Pancreas (tissue), 10 donors: ENCODE results near the gene DUSP28. TPM values are rescaled to one million over a fixed set of nuclear protein-coding genes. Genes with fewer than 3 reads are reported as not detected.

ENCODE experiments used
- ATAC-seq, 4 donors: fragments of 200-7000 bp; cut with Tn5 transposase; one replicate each; pipeline versions ENCODE4 v1.8.0 to v1.9.1; 2020; ENCODE audit warnings: mild to moderate bottlenecking in 4 of 4, moderate library complexity in 4 of 4
- DNase-seq, 6 donors: peaks; one replicate each; pipeline ENCODE4 v3.0.0-alpha.2; 2020
- FAIRE-seq: peaks from 2 replicates; lab custom pipeline; 2012; peaks lifted over from hg19 to GRCh38; lab: Jason Lieb, UNC
- H3K27ac ChIP-seq, 4 donors: fragments of 200-600 bp; sonication (generic); 1 replicate in 3 of 4; 2 replicates in 1 of 4; pipeline versions ENCODE4 v1.5.0 to v1.8.0; 2020
- H3K27me3 ChIP-seq, 4 donors: fragments of 200-600 bp; one replicate each; pipeline ENCODE4 v1.8.0; 2021
- H3K36me3 ChIP-seq, 3 donors: fragments of 200-600 bp; sonication (generic) in 1 of 3; one replicate each; pipeline versions ENCODE4 v1.5.0 to v1.8.0; 2020 to 2021
- H3K4me1 ChIP-seq, 3 donors: fragments of 200-600 bp; one replicate each; pipeline ENCODE4 v1.8.0; 2021
- H3K4me3 ChIP-seq, 4 donors: fragments of 200-600 bp; sonication (generic) in 2 of 4; one replicate each; pipeline versions ENCODE4 v1.5.0 to v1.8.0; 2020 to 2021
- H3K9me3 ChIP-seq, 4 donors: fragments of 200-600 bp; one replicate each; pipeline ENCODE4 v1.8.0; 2021
- CTCF ChIP-seq, 4 donors: fragments of 200-600 bp; sonication (generic) in 3 of 4; IDR thresholded peaks; one replicate each; pipeline versions ENCODE4 v1.5.0 to v1.8.0; 2021; ENCODE audit warnings: antibody characterized with exemption in 4 of 4
- WGBS, 2 donors: extraction: QIAGEN DNeasy Blood & Tissue Kit; methylation state at CpG; one replicate each; pipeline ENCODE4 v1.1.7; 2013; 5-methylcytosine and 5-hydroxymethylcytosine counted together
- intact Hi-C, 3 donors: fragments of 100-400 bp; cut with DNase I; formaldehyde crosslinking; loops; one replicate each; pipeline versions ENCODE4 v1.11.1 to v1.14.2; 2022
- polyA plus RNA-seq, 2 donors: library from polyadenylated mRNA; stranded (reverse); fragments of 200-250 nt; gene quantifications; one replicate each; pipeline ENCODE4 v1.2.3, GENCODE V29; 2013
- total RNA-seq, 6 donors: library from RNA; stranded (reverse); fragmentation: NEBNext Ultra II Directional in 4 of 6; extraction: Animal tissue kit (Norgen Biotek cat#: 25700) in 4 of 6; gene quantifications; one replicate each; pipeline versions ENCODE4 v1.2.1 to v1.2.4, GENCODE V29; 2021 to 2023
- donor health status: healthy with polysubstance abuse.
- donor health status: DM: no; HTN: no; CAD: no; lungs with moderate emphysema.
- donor health status: DM: no; HTN: no; CAD: no.
- donor health status: control.
- donor health status: control.
- donor health status: Bipolar disorder and iron deficiency.
- donor health status: DM: yes; HTN: yes; CAD: no.
- donor health status: DM: no; HTN: no; CAD: no.
- donor health status: DM: no; HTN: no; CAD: no.
- donor health status: DM: yes; HTN: yes; CAD: no.

DUSP28 gene
- total and polyA plus RNA-seq, 8 donors: 1.6 to 5.0 (median 2.7) TPM

- Histone ChIP-seq H3K27ac (no peak overlapping the region), H3K27me3 (no peaks in the 10 kb centered on the region), H3K4me1 (no peaks in the 10 kb centered on the region), H3K4me3 (no peak overlapping the region), H3K9me3 (no peaks in the 10 kb centered on the region), H3K36me3 (no peaks in the 10 kb centered on the region)
- FAIRE-seq (no peak), DNase-seq (peak in 1 of 6 donors; percentile 46), ATAC-seq (no peak)
- TF ChIP-seq CTCF (IDR thresholded peaks at IDR 0.05): no peak
- intact Hi-C loops: no loop called here
- 89 to 93% methylated on average over 11 of the region's 11 CpGs for WGBS, 2 donors
Observed at GRCh38 chr2:240601831-240602160, 41.6 kb downstream of the DUSP28 start.

GRCh38 chr2:240602266-240603050 is 42.3 kb downstream of the DUSP28 start:
- no peaks in the 10 kb centered on the region for H3K36me3 ChIP-seq
- WGBS, 2 donors: 91% methylated on average over 32 of the region's 32 CpGs

GRCh38 chr2:240603081-240603835 is 43.1 kb downstream of the DUSP28 start:
- Histone ChIP-seq H3K36me3 (no peaks in the 10 kb centered on the region), H3K9me3 (no peaks in the 10 kb centered on the region), H3K27me3 (no peaks in the 10 kb centered on the region), H3K4me3 (no peak overlapping the region), H3K27ac (no peak overlapping the region), H3K4me1 (no peaks in the 10 kb centered on the region)
- no peak for TF ChIP-seq CTCF (IDR thresholded peaks at IDR 0.05)
- WGBS, 2 donors: 87 to 93% methylated on average over 22 of the region's 22 CpGs
- DNase-seq (peak in 4 of 6 donors; percentile 12 to 50 (median 36)), ATAC-seq (no peak), FAIRE-seq (no peak)
- intact Hi-C loops: no loop called here

More at GRCh38 chr2:240602266-240603050, 42.3 kb downstream of the DUSP28 start:
- H3K4me1 ChIP-seq: no peaks in the 10 kb centered on the region
- DNase-seq: peak in 4 of 6 donors; percentile 11 to 50 (median 37)
- ATAC-seq: no peak
- no peak overlapping the region for H3K4me3 ChIP-seq
- intact Hi-C loops: no loop called here
- H3K9me3 ChIP-seq: no peaks in the 10 kb centered on the region
- no peaks in the 10 kb centered on the region for H3K27me3 ChIP-seq
- FAIRE-seq: no peak
- no peak overlapping the region for H3K27ac ChIP-seq
- TF ChIP-seq CTCF (IDR thresholded peaks at IDR 0.05): no peak

- no peak overlapping the region for H3K4me3 ChIP-seq
- no peaks in the 10 kb centered on the region for H3K27me3 ChIP-seq
- TF ChIP-seq CTCF (IDR thresholded peaks at IDR 0.05): no peak
- H3K4me1 ChIP-seq: no peaks in the 10 kb centered on the region
- intact Hi-C loops: no loop called here
- DNase-seq (peak in 3 of 6 donors; percentile 14 to 55 (median 35)), ATAC-seq (no peak), FAIRE-seq (no peak)
- no peaks in the 10 kb centered on the region for H3K36me3 ChIP-seq
- no peaks in the 10 kb centered on the region for H3K9me3 ChIP-seq
- WGBS, 2 donors: 87 to 94% methylated on average over 9 to 10 of the region's 10 CpGs
- H3K27ac ChIP-seq: no peak overlapping the region
Observed at GRCh38 chr2:240603846-240604245, 43.7 kb downstream of the DUSP28 start.
